HepG2 (cell line): ENCODE measurements around the gene PCGF5. TPM values are rescaled to one million over a fixed set of nuclear protein-coding genes. Genes with fewer than 3 reads are reported as not detected.

Experiments used
- ATAC-seq: fragments of 200-7000 bp; cut with Tn5 transposase; 3 replicates; pipeline ENCODE4 v1.9.1; 2020; ENCODE audit warnings: mild to moderate bottlenecking, moderate library complexity
- BruUV-seq: library from RNA; stranded (reverse); fragments of 400-500 nt; replicated peaks from 2 replicates; lab custom pipeline; 2021; lab: Mats Ljungman, UMichigan
- CTCF ChIA-PET: fragments of 300-600 bp; formaldehyde crosslinking; extraction: SDS; loops from one replicate; lab custom pipeline; 2021; ENCODE audit warnings: low total read pairs, inconsistent platforms, low intra/inter-chr PET ratio; lab: Yijun Ruan, JAX
- POLR2A ChIA-PET: fragments of 350-600 bp; sonication (Branson Sonifier 250); formaldehyde crosslinking; loops from one replicate; lab custom pipeline; 2020; ENCODE audit warnings: antibody characterized with exemption, inconsistent platforms; lab: Yijun Ruan, JAX
- DNase-seq: peaks from one replicate; pipeline ENCODE4 v3.0.0-alpha.2; 2015; ENCODE audit warnings: low spot score
- FAIRE-seq: peaks from 3 replicates; lab custom pipeline; 2011; peaks lifted over from hg19 to GRCh38; lab: Jason Lieb, UNC
- H2AFZ ChIP-seq: one replicate; pipeline ENCODE4 v1.6.1; 2011; ENCODE audit warnings: low read length, inconsistent platforms
- H3K27ac ChIP-seq: fragments of 300-600 bp; 3 replicates; pipeline ENCODE4 v1.8.0; 2011; ENCODE audit warnings: mixed run types, mild to moderate bottlenecking, mixed read lengths, low read length, inconsistent platforms; ENCODE audit not compliant: insufficient read depth; ENCODE audit errors: extremely low read length
- H3K27me3 ChIP-seq, 2 experiments: fragments of 200-600 bp in 1 of 2; 2 replicates in 1 of 2; 3 replicates in 1 of 2; pipeline versions ENCODE4 v1.6.0 to v1.8.0; 2011; ENCODE audit warnings: low read length in 2 of 2, mild to moderate bottlenecking in 2 of 2, moderate library complexity in 2 of 2, inconsistent platforms in 1 of 2; ENCODE audit not compliant: insufficient read depth in 2 of 2, control insufficient read depth in 1 of 2
- H3K36me3 ChIP-seq, 2 experiments: fragments of 200-600 bp in 1 of 2; replicated peaks in 1 of 2; 2 replicates in 1 of 2; 3 replicates in 1 of 2; pipeline versions ENCODE4 v1.5.1 to v1.8.0; 2011; ENCODE audit warnings: low read length in 2 of 2, inconsistent platforms in 1 of 2; ENCODE audit not compliant: insufficient read depth in 2 of 2, control insufficient read depth in 1 of 2
- H3K4me1 ChIP-seq: 2 replicates; pipeline ENCODE4 v1.5.1; 2012; ENCODE audit warnings: low read length, inconsistent platforms; ENCODE audit not compliant: insufficient read depth
- H3K4me2 ChIP-seq: 2 replicates; pipeline ENCODE4 v1.6.0; 2011; ENCODE audit warnings: low read depth, low read length, inconsistent platforms
- H3K4me3 ChIP-seq, 3 experiments: fragments of 200-600 bp in 1 of 3; sonication (generic), shearing (Covaris generic) in 1 of 3; replicated peaks in 1 of 3; 2 replicates each; pipeline ENCODE4 v1.5.1; 2011 to 2016; ENCODE audit warnings: low read length in 3 of 3, inconsistent platforms in 2 of 3, low read depth in 2 of 3, mild to moderate bottlenecking in 2 of 3, control low read depth in 1 of 3, mixed read lengths in 1 of 3; ENCODE audit not compliant: insufficient read depth in 1 of 3
- H3K79me2 ChIP-seq: one replicate; pipeline ENCODE4 v1.6.1; 2011; ENCODE audit warnings: low read length, inconsistent platforms; ENCODE audit not compliant: insufficient read depth
- H3K9ac ChIP-seq: 2 replicates; pipeline ENCODE4 v1.6.0; 2011; ENCODE audit warnings: mild to moderate bottlenecking, low read depth, low read length, inconsistent platforms; ENCODE audit not compliant: insufficient read depth
- H3K9me3 ChIP-seq: 2 replicates; pipeline ENCODE4 v1.5.1; 2012; ENCODE audit warnings: mild to moderate bottlenecking, low read length
- H4K20me1 ChIP-seq: 2 replicates; pipeline ENCODE4 v1.6.0; 2011; ENCODE audit warnings: inconsistent platforms, mild to moderate bottlenecking, low read length, moderate library complexity; ENCODE audit not compliant: insufficient read depth
- CBX5 ChIP-seq: sonication (generic); formaldehyde crosslinking; IDR thresholded peaks from 2 replicates; pipeline ENCODE4 v1.4.0; 2020; ENCODE audit warnings: missing genetic modification reagents, borderline replicate concordance
- CHCHD3 ChIP-seq: sonication (generic); formaldehyde crosslinking; IDR thresholded peaks from 2 replicates; pipeline ENCODE4 v1.8.0; 2022; ENCODE audit warnings: mild to moderate bottlenecking, missing genetic modification reagents, moderate library complexity
- MAFF ChIP-seq: IDR thresholded peaks from 2 replicates; pipeline ENCODE4 v1.6.1; 2011; ENCODE audit warnings: low read depth, low read length, improper control_type of control experiment
- MAFK ChIP-seq, 2 experiments: IDR thresholded peaks in 1 of 2; conservative IDR thresholded peaks in 1 of 2; 2 replicates each; pipeline ENCODE4 v1.6.1; 2011; ENCODE audit warnings: improper control_type of control experiment in 2 of 2, low read length in 2 of 2
- NFE2 ChIP-seq: sonication (generic); formaldehyde crosslinking; IDR thresholded peaks from 2 replicates; pipeline ENCODE4 v1.4.0; 2020; ENCODE audit warnings: missing genetic modification reagents
- PHB2 ChIP-seq: fragments of 450-650 bp; IDR thresholded peaks from 2 replicates; pipeline ENCODE4 v1.6.1; 2018; ENCODE audit not compliant: partially characterized antibody
- ZSCAN30 ChIP-seq: sonication (generic); formaldehyde crosslinking; IDR thresholded peaks from 2 replicates; pipeline ENCODE4 v1.5.0; 2020; ENCODE audit warnings: mild to moderate bottlenecking, missing genetic modification reagents
- WGBS: methylation state at CpG from one replicate; pipeline ENCODE4 v1.1.6; 2017; ENCODE audit warnings: low lambda C conversion rate; 5-methylcytosine and 5-hydroxymethylcytosine counted together
- in situ Hi-C: cut with HindIII; loops from 2 replicates; pipeline ENCODE4 v1.10.0; 2017; ENCODE audit warnings: low pct_unique_long_range_greater_than_20kb; ENCODE audit not compliant: extremely low pct_ligation_motif_present
- intact Hi-C: fragments of 100-400 bp; cut with micrococcal nuclease; formaldehyde crosslinking; loops from one replicate; pipeline ENCODE4 v1.10.0; 2022; ENCODE audit not compliant: unreplicated experiment
- polyA plus RNA-seq, 8 experiments: library from polyadenylated mRNA; depleted of rRNA in 3 of 8; stranded (reverse) in 7 of 8; unstranded in 1 of 8; fragments of >200 nt; fragmentation: Illumina TruSeq in 4 of 8; extraction: Trizol in 4 of 8; gene quantifications; 2 replicates each; pipeline versions ENCODE4 v1.2.1 to v1.2.3, GENCODE V29; 2011 to 2016; ENCODE audit warnings: low read depth in 4 of 8, missing spikeins in 1 of 8, mixed read lengths in 1 of 8; ENCODE audit not compliant: insufficient read depth in 1 of 8
- total RNA-seq, 5 experiments: library from RNA; depleted of rRNA; stranded (reverse); fragments of >200 nt; fragmentation: Illumina TruSeq; extraction: Trizol; gene quantifications; 2 replicates each; pipeline ENCODE4 v1.2.3, GENCODE V29; 2016; ENCODE audit warnings: low read depth in 1 of 5
- TF ChIP-seq, protein P1 (sequence below): IDR thresholded peaks from 2 replicates; pipeline ENCODE4 v1.6.1; 2016; ENCODE audit warnings: low read depth, control low read depth
- TF ChIP-seq, protein P2 (sequence below): sonication (generic); formaldehyde crosslinking; IDR thresholded peaks from 2 replicates; pipeline ENCODE4 v1.5.1; 2020; ENCODE audit warnings: mild to moderate bottlenecking, missing genetic modification reagents, borderline replicate concordance

Gene PCGF5
- total and polyA plus RNA-seq, 2 of the 13 experiments (the other 11 are each of a cell fraction or from before 2014, with no cell fraction given), result 61.3 to 138 TPM

DNA sequence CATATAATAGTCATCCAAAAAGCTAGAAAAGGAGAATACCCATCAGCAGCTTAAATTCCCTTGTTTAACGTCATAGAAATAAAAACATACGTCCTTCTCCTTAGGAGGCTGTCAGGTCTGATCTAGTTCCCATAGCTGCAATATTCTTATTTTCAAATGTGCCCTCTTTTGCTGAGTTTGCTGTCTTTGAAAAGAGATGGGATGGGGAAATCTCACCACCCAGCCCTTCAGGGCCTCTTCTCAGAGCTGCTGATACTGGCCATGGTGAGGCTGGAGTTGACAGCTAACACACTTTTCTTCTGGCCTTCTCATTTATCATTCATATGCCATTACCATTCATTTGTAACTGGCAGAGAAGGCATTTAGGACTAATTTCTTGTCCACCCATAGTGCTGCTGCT lies 5.1 kb upstream of the PCGF5 start:
- intact Hi-C loops, result no loop called here
- H3K9ac ChIP-seq, result no peak overlapping the region
- CTCF ChIA-PET, result no interaction called here
- peaks cover 59% of the 10 kb centered on the region for H3K4me1 ChIP-seq
- FAIRE-seq (no peak), ATAC-seq (no peak), DNase-seq (no peak)
- no peaks in the 10 kb centered on the region for H4K20me1 ChIP-seq
- no peaks in the 10 kb centered on the region for H3K9me3 ChIP-seq
- no peak overlapping the region for H2AFZ ChIP-seq
- no peaks in the 10 kb centered on the region for H3K27me3 ChIP-seq
- BruUV-seq, result no TSS peak
- no peak overlapping the region for H3K4me2 ChIP-seq
- peaks cover 46% of the 10 kb centered on the region for H3K79me2 ChIP-seq
- TF ChIP-seq MAFK (conservative IDR thresholded peaks at IDR 0.05 in 1 of 2, IDR thresholded peaks at IDR 0.05 in 1 of 2; ENCODE audit: low read length in 2 of 2) (peak in 1 of 2 experiments; percentile 76; a peak in 2 of 4 replicates), ZSCAN30 (CRISPR knock-in tag) (no peak), MAFF (peak; percentile 63)
- H3K36me3 ChIP-seq, result no peaks in the 10 kb centered on the region
- H3K4me3 ChIP-seq, result no peak overlapping the region
- 97% methylated on average over 2 of the region's 2 CpGs for WGBS
- in situ Hi-C loops, result no loop called here
- H3K27ac ChIP-seq, result peak overlapping the region; percentile 28
- POLR2A ChIA-PET, result no interaction called here

DNA sequence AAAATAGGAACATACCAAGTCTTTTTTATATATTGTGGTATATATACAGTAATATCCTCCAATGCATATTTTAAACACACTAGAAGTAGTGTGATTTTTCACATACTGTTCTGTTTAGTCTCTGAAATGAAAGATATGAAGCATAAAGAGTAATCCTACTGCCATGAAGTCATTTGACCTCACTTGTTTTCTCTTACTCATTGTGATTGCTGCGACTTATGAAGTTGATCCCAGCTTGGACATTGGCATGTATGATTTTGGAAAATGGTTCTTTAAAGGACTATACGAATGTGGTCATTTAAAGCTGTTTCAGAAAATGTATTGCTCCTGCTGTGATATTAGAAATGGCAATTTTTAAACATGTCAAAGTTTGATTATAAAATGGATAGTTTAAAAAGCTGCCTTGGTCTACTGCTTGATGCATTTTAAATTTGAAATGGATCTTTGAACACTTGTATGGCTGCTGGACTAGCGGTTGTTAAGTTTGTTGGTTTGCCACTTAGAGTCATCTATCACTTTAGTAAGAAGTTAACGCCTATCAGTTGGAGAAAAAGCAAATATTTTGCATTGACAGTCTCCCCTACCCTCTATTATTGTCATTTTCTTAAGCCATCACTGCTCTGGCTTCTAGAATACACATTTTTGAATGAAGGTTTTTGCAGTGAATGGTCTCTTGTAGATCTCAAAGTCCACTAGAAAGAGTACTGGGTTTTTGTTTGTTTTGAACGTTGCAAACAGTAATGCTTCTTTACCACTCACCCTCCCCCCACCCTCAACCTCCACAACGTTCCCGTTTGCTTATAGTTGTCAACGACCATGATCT lies 881 bp upstream of the PCGF5 start:
- DNase-seq (peak; percentile 98), ATAC-seq (no peak; the same call in 2 of the 3 replicates), FAIRE-seq (peak; percentile 76)
- Histone ChIP-seq H3K9me3 (no peaks in the 10 kb centered on the region), H3K9ac (peak overlapping the region; percentile 87), H3K79me2 (peaks cover 71% of the 10 kb centered on the region), H3K4me3 (peak overlapping the region; percentile 3 to 66 (median 53); a peak in 5 of 6 replicates), H3K4me1 (peaks cover 72% of the 10 kb centered on the region), H3K27me3 (no peaks in the 10 kb centered on the region), H2AFZ (no peak overlapping the region), H3K36me3 (peaks cover 0 to 1% of the 10 kb centered on the region in 2 experiments; a peak in 2 of 5 replicates), H4K20me1 (peaks cover 21% of the 10 kb centered on the region), H3K4me2 (peak overlapping the region; percentile 83), H3K27ac (peak overlapping the region; percentile 100)
- ChIA-PET POLR2A (interaction anchor here (1.0 to 4.3 kb wide), 9 partner anchors 9 to 299 kb away, joined by 3 to 52 read pairs (median 4); partner anchors contain the start of gene ANKRD1), CTCF (no interaction called here)
- TSS peak; percentile 98 for BruUV-seq
- 2% methylated on average over 8 of the region's 8 CpGs for WGBS
- intact Hi-C loops (loop anchor here (1.0 to 5.0 kb wide), 3 partner anchors 31 to 297 kb away; partner anchors contain the start of gene ANKRD1), in situ Hi-C loops (loop anchor here (5.0 kb wide), 1 partner anchor 57 kb away; no protein-coding TSS in a partner anchor)
- TF ChIP-seq NFE2 (no peak), CHCHD3 (CRISPR knock-in tag) (no peak), CBX5 (CRISPR knock-in tag) (no peak), PHB2 (no peak)
- TF ChIP-seq, protein P1, sequence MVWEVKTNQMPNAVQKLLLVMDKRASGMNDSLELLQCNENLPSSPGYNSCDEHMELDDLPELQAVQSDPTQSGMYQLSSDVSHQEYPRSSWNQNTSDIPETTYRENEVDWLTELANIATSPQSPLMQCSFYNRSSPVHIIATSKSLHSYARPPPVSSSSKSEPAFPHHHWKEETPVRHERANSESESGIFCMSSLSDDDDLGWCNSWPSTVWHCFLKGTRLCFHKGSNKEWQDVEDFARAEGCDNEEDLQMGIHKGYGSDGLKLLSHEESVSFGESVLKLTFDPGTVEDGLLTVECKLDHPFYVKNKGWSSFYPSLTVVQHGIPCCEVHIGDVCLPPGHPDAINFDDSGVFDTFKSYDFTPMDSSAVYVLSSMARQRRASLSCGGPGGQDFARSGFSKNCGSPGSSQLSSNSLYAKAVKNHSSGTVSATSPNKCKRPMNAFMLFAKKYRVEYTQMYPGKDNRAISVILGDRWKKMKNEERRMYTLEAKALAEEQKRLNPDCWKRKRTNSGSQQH (CRISPR knock-in tag), result peak; percentile 21; the same call in 1 of the 2 replicates
- TF ChIP-seq, protein P2, sequence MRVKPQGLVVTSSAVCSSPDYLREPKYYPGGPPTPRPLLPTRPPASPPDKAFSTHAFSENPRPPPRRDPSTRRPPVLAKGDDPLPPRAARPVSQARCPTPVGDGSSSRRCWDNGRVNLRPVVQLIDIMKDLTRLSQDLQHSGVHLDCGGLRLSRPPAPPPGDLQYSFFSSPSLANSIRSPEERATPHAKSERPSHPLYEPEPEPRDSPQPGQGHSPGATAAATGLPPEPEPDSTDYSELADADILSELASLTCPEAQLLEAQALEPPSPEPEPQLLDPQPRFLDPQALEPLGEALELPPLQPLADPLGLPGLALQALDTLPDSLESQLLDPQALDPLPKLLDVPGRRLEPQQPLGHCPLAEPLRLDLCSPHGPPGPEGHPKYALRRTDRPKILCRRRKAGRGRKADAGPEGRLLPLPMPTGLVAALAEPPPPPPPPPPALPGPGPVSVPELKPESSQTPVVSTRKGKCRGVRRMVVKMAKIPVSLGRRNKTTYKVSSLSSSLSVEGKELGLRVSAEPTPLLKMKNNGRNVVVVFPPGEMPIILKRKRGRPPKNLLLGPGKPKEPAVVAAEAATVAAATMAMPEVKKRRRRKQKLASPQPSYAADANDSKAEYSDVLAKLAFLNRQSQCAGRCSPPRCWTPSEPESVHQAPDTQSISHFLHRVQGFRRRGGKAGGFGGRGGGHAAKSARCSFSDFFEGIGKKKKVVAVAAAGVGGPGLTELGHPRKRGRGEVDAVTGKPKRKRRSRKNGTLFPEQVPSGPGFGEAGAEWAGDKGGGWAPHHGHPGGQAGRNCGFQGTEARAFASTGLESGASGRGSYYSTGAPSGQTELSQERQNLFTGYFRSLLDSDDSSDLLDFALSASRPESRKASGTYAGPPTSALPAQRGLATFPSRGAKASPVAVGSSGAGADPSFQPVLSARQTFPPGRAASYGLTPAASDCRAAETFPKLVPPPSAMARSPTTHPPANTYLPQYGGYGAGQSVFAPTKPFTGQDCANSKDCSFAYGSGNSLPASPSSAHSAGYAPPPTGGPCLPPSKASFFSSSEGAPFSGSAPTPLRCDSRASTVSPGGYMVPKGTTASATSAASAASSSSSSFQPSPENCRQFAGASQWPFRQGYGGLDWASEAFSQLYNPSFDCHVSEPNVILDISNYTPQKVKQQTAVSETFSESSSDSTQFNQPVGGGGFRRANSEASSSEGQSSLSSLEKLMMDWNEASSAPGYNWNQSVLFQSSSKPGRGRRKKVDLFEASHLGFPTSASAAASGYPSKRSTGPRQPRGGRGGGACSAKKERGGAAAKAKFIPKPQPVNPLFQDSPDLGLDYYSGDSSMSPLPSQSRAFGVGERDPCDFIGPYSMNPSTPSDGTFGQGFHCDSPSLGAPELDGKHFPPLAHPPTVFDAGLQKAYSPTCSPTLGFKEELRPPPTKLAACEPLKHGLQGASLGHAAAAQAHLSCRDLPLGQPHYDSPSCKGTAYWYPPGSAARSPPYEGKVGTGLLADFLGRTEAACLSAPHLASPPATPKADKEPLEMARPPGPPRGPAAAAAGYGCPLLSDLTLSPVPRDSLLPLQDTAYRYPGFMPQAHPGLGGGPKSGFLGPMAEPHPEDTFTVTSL (CRISPR knock-in tag), result peak; percentile 94
